ENCODE measurements around the gene MCL1.
A peak's percentile ranks its signal among the peaks of the same experiment; 100 is the strongest.

Gene MCL1

GRCh38 chr1:150555971-150556865 lies 23.2 kb downstream of the MCL1 start:
- DNase-seq: no peak

DNA sequence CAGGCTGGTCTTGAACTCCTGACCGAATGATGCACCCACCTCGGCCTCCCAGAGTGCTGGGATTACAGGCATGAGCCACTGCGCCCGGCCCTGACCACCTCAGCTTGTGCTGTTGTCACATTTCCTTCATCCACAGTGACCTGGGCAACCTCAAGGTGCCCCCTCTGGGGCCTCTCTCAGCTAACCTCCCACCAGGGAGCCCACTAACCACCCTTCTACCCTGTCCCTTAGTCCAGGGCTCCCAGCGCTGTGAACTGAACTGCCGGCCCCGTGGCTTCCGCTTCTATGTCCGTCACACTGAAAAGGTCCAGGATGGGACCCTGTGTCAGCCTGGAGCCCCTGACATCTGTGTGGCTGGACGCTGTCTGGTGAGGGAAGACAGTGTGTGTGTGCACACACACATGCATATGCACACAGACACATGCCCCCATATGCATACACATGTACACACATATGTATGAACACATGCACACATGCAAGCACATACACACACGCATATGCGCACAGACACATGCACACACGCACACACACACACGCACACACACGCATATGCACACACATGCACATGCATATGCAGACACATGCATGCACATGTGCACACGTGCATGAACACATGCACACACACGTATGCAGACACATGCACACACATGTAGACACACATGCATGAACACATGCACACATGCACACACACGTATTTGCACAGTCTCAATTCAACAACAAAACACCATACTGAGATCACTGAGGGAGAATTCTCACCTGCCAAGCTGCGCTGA lies 24.0 kb downstream of the MCL1 start:
- no peak for DNase-seq

- DNase-seq: no peak
Measured at GRCh38 chr1:150554086-150554452, 25.3 kb downstream of the MCL1 start.

- DNase-seq: no peak
Measured at GRCh38 chr1:150553392-150554085, 25.9 kb downstream of the MCL1 start.

GRCh38 chr1:150552911-150553289 lies 26.5 kb downstream of the MCL1 start:
- no peak for DNase-seq

DNA sequence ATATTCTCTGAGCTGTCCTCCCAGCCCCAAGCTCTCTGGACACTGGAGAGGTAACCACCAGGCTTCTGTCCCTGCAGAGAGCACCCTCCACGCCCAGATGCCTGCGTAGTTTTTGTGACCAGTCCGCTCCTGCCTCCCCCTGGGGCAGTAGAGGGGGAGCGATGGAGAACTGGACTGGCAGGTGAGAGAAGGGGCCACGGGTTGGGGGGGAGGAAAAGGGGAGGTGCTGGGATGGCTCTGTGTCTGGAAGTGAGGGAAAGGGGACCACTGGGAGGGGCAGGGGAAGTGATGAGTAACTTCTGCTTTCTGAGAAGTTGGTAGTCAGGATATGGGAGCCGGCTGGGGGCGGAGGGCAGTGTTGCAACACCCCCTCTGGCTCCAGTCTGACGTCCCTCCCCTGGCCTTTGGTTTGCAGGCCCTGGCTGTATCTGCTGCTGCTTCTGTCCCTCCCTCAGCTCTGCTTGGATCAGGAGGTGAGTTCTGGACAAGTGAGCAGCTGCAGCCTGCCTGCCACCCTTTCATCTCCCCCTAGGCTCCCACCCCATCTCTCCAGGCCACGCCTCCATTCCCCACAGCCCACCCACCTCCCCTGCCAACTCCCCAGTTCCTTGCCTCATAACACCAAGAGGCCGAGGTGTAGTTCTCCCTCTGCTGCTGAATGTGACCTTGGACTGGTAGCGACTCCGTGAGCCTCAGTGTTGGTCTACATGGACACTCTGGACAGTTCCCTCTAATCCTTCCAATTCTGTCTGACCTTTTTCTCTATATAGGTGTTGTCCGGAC lies 27.1 kb downstream of the MCL1 start:
- peak in 1 of 2 donors; percentile 74 for DNase-seq

DNA sequence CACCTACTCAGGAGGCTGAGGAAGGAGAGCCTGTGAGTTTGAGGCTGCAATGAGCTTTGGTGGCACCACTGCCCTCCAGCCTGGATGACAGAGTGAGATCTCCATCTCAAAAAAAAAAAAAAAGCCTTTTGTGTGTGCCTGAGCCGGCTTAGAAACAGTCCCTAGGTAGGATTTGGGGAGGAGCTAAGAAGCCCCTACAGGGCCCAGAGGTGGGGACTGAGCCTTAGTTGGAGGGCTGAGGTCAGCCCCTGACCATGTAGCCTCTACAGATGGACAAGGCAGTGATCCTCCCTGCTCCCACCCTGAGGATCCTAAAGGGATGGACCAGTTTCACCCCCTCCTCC lies 27.7 kb downstream of the MCL1 start:
- no peak for DNase-seq

GRCh38 chr1:150551051-150551783 lies 28.2 kb downstream of the MCL1 start:
- no peak for DNase-seq

DNA sequence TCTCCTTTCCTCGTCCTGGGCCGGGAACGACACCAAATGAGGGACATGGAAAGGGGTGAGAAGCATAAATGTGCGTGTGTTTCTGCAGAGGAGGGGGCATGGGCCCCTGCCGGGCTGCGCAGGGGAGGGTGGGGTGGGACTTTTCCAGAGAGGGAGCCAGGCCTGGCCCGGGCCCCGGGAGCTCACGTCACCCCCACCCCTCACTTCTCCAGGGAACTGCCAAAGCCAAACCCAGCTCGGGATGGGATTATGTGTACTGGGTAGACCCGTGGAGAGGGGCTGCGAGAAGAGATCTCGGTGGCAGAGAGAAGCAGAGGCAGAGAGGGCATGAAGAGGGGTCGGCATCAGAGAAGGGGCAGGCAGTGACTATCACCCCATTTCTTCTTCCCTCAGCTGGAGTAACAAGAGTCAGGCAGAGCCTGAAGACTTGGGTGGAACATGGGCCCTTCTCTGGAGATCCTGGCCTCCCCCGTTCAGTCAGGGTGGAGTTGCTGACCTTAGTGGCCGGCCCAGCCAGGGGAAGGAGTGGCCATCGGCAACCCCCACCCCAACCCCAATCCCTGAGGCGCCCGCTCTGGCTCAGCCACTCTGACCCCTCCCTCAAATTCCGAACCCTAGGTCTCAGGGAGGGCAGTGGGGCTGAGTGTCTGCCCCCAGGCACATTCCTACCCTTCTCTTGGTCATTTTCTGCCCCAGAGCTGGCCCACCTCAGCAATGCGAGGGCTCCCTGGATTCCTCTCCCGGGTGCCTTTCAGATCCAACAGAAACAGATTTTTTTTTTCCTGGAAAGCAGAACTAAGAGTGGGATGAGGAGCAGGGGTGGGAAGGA lies 29.0 kb downstream of the MCL1 start:
- DNase-seq: no peak

GRCh38 chr1:150549496-150550221 lies 29.8 kb downstream of the MCL1 start:
- no peak for DNase-seq

GRCh38 chr1:150548632-150549495 lies 30.5 kb downstream of the MCL1 start, which contains the start of gene ADAMTSL4:
ADAMTSL4 (plus strand) TSS chr1:150549408; CDS start chr1:150552289, 2,881 bp downstream.
- peak in 1 of 2 donors; percentile 45 for DNase-seq

GRCh38 chr1:150548324-150548631 lies 31.1 kb downstream of the MCL1 start:
- DNase-seq: no peak

DNA sequence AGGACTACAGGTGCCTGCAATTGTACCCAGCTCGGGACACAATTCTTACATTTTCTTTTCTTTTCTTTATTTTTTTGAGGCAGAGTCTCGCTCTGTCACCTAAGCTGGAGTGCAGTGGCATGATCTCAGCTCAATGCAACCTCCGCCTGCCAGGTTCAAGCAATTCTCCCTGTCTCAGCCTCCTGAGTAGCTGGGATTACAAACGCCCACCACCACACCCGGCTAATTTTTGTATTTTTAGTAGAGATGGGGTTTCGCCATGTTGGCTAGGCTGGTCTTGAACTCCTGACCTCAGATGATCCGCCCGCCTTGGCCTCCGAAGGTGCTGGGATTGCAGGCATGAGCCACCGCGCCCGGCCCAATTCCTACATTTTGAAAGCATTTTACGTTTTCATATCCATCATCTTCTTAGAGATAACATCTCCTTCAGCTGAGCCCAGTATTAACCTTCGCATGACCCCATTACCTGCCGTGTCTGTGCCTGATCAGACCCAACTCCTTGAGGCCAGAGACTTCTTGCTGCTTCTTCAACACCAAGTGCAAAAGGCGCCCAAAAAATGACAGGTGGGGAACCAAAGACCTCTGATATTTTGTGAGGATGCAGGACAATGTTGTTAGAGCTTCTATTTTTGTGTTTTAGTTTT lies 33.0 kb downstream of the MCL1 start:
- no peak for DNase-seq

DNA sequence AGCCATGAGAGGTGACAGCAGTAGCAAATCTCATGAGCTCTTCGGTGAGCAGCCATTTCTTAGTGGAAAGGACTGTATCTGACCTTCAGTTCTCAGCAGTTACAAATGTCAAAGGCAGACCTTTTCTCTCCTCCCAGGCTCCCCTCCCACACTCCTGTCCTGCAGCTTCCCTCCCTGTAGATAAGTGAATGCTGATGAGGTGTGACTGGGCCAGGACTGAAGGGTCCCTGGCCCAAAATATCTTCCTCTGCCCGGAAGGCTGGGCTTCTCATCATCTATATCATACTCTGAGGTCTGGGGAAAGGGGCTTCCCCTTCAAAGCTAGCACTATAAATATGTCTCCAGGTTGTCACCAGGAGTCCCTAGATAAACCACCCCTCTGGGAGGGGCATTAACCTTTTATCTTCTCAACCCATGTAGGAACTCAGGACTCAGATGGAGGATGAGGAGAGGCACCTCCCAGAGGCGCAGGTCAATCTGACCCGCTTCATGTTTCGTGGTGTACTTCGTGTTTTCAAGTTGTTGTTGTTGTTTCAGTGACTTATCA lies 33.9 kb downstream of the MCL1 start:
- no peak for DNase-seq

GRCh38 chr1:150544204-150544603 lies 35.2 kb downstream of the MCL1 start:
- DNase-seq: no peak

- DNase-seq: no peak
Measured at GRCh38 chr1:150543500-150544143, 35.8 kb downstream of the MCL1 start.

DNA sequence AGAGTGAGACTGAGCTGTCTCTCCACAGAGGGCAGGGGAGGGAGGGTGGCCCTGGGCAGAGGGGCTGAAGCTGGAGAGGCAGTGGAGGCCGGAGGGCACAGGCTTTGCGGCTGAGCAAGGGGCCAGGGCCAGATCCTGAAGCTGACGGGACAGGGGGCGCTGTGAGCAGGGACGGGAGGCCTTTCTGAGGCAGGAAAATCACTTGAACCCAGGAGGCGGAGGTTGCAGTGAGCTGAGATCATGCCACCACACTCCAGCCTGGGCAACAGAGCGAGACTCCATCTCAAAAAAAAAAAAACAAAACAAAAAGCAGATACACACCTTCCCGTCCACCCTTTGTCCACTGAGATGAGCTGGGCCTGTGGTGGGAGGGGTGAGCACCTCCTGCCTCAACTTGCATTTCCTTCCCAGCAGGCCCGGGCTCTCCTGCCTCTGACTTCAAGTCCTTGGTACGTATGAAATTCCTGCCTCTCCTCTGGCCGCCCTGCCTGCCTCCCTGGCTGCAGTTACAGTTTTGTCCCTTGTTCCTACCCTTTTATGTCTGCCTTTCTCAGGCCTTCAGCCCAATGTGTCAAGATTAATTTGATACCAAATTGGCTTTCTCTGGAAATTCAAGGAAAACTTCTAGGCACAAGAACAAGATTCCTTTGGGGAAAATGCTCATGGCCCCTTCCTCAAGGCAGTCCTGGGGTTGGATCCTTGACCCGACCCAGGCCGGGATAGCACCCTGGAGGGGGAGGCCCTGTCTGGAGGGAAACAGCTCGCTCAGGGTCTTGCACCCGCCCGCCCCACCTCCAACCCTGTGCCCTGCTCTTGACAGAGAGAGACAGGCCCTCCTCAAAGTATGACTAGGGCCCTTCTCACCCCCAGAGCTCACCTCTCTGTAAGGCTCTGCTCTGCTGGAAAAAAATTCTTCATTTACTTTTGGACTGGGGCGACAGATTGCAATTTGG lies 41.4 kb downstream of the MCL1 start:
- no peak for DNase-seq

All from CD4-positive, alpha-beta T cell treated with Interleukin-1 beta for 1 hour (primary cell).